ENCODE measurements around the gene CST4.

GRCh38 chr20:23680146-23680545, 8.7 kb downstream of the CST4 start:
- no peak for TF ChIP-seq CTCF (IDR thresholded peaks at IDR 0.05)
- TF ChIP-seq EZH2 (IDR thresholded peaks at IDR 0.05) = no peak
- no peak for TF ChIP-seq EZH2phosphoT487 (IDR thresholded peaks at IDR 0.05)

Data from neural progenitor cell (in vitro differentiated cells).